ENCODE data around the gene PROX2.

Gene PROX2

GRCh38 chr14:74875941-74876913 lies at the start of gene PROX2:
Gene PROX2, minus strand, starts transcription at chr14:74876145. Its CDS starts 12,311 bp downstream, at chr14:74863834.
- FAIRE-seq (peak; percentile 4), DNase-seq (ENCODE audit: insufficient read length, low spot score) (no peak)

- DNase-seq (ENCODE audit: insufficient read length, low spot score): no peak
- no peak for FAIRE-seq
Observed at GRCh38 chr14:74924061-74924460, 48.1 kb upstream of the PROX2 start.

GRCh38 chr14:74922752-74923401 lies 46.9 kb upstream of the PROX2 start, which contains the start of gene RPS6KL1:
Gene RPS6KL1, minus strand, starts transcription at chr14:74923260. Its CDS starts 1,719 bp downstream, at chr14:74921541.
- peak; percentile 88 for FAIRE-seq
- DNase-seq (ENCODE audit: insufficient read length, low spot score): peak; percentile 93

GRCh38 chr14:74921987-74922751 lies 46.2 kb upstream of the PROX2 start:
- no peak for FAIRE-seq

GRCh38 chr14:74921053-74921620 lies 45.2 kb upstream of the PROX2 start:
- FAIRE-seq (no peak), DNase-seq (ENCODE audit: insufficient read length, low spot score) (no peak)

More at GRCh38 chr14:74921987-74922751, 46.2 kb upstream of the PROX2 start:
- no peak for DNase-seq (ENCODE audit: insufficient read length, low spot score)

GRCh38 chr14:74920281-74920680 lies 44.3 kb upstream of the PROX2 start:
- FAIRE-seq (no peak), DNase-seq (ENCODE audit: insufficient read length, low spot score) (no peak)

GRCh38 chr14:74919421-74920165 lies 43.6 kb upstream of the PROX2 start:
- FAIRE-seq (no peak), DNase-seq (ENCODE audit: insufficient read length, low spot score) (no peak)

GRCh38 chr14:74918380-74918779 lies 42.4 kb upstream of the PROX2 start:
- FAIRE-seq (no peak), DNase-seq (ENCODE audit: insufficient read length, low spot score) (no peak)

GRCh38 chr14:74917646-74918081 lies 41.7 kb upstream of the PROX2 start:
- DNase-seq (ENCODE audit: insufficient read length, low spot score): no peak
- no peak for FAIRE-seq

- FAIRE-seq (no peak), DNase-seq (ENCODE audit: insufficient read length, low spot score) (no peak)
Observed at GRCh38 chr14:74917178-74917543, 41.2 kb upstream of the PROX2 start.

- no peak for DNase-seq (ENCODE audit: insufficient read length, low spot score)
Observed at GRCh38 chr14:74915826-74916225, 39.9 kb upstream of the PROX2 start.

GRCh38 chr14:74915426-74915825 lies 39.5 kb upstream of the PROX2 start:
- DNase-seq (ENCODE audit: insufficient read length, low spot score): no peak

More at GRCh38 chr14:74915826-74916225, 39.9 kb upstream of the PROX2 start:
- FAIRE-seq: no peak

GRCh38 chr14:74913986-74914573 lies 38.1 kb upstream of the PROX2 start:
- FAIRE-seq: no peak

More at GRCh38 chr14:74915426-74915825, 39.5 kb upstream of the PROX2 start:
- no peak for FAIRE-seq

GRCh38 chr14:74913393-74913910 lies 37.5 kb upstream of the PROX2 start:
- DNase-seq (ENCODE audit: insufficient read length, low spot score): no peak
- no peak for FAIRE-seq

More at GRCh38 chr14:74913986-74914573, 38.1 kb upstream of the PROX2 start:
- DNase-seq (ENCODE audit: insufficient read length, low spot score): no peak

GRCh38 chr14:74912801-74913200 lies 36.9 kb upstream of the PROX2 start:
- no peak for DNase-seq (ENCODE audit: insufficient read length, low spot score)
- no peak for FAIRE-seq

GRCh38 chr14:74912111-74912510 lies 36.2 kb upstream of the PROX2 start:
- FAIRE-seq: no peak
- no peak for DNase-seq (ENCODE audit: insufficient read length, low spot score)

- FAIRE-seq (no peak), DNase-seq (ENCODE audit: insufficient read length, low spot score) (no peak)
Observed at GRCh38 chr14:74911704-74912103, 35.8 kb upstream of the PROX2 start.

GRCh38 chr14:74911221-74911620 lies 35.3 kb upstream of the PROX2 start:
- DNase-seq (ENCODE audit: insufficient read length, low spot score) (no peak), FAIRE-seq (no peak)

- FAIRE-seq: no peak
- DNase-seq (ENCODE audit: insufficient read length, low spot score): no peak
Observed at GRCh38 chr14:74910556-74910955, 34.6 kb upstream of the PROX2 start.

Measured in GM19239 (cell line).